ENCODE data around the gene OR4P4.

OR4P4 gene

GRCh38 chr11:55634813-55635212 is at the start of gene OR4P4:
OR4P4 (plus strand) TSS chr11:55635113.
- no peak for DNase-seq

- DNase-seq, result no peak
Measured at GRCh38 chr11:55607545-55607944, 27.4 kb upstream of the OR4P4 start, which contains the start of gene OR4C11. OR4C11 (minus strand) TSS chr11:55607645; CDS start chr11:55604373, 3,272 bp downstream.

- no peak for DNase-seq
Measured at GRCh38 chr11:55624531-55624930, 10.4 kb upstream of the OR4P4 start.

GRCh38 chr11:55648027-55648426 is 13.1 kb downstream of the OR4P4 start, which contains the start of gene OR4S2:
OR4S2 (plus strand) TSS chr11:55648327; CDS start chr11:55650904, 2,577 bp downstream.
- no peak for DNase-seq

GRCh38 chr11:55652560-55652959 is 17.6 kb downstream of the OR4P4 start:
- no peak for DNase-seq

GRCh38 chr11:55655096-55655495 is 20.2 kb downstream of the OR4P4 start:
- DNase-seq, result no peak

GRCh38 chr11:55658031-55658573 is 23.2 kb downstream of the OR4P4 start:
- no peak for DNase-seq

GRCh38 chr11:55658608-55659007 is 23.7 kb downstream of the OR4P4 start:
- DNase-seq, result no peak

GRCh38 chr11:55661901-55662300 is 27.0 kb downstream of the OR4P4 start, which contains the start of gene OR4C6:
OR4C6 (plus strand) TSS chr11:55662201; CDS start chr11:55665167, 2,966 bp downstream.
- no peak for DNase-seq

- DNase-seq, result no peak
Measured at GRCh38 chr11:55669376-55669775, 34.5 kb downstream of the OR4P4 start.

GRCh38 chr11:55673860-55674259 is 38.9 kb downstream of the OR4P4 start:
- DNase-seq, result no peak

Measured in NCI-H82 (cell line).